Skeletal muscle satellite cell (primary cell): ENCODE results near the gene SIVA1.
"Not testable (repeated sequence)": the region's sequence is repeated elsewhere in the genome, so short reads cannot be mapped to it uniquely, and the experiment has no call there.

Source experiments
- H3K27me3 ChIP-seq: 2 replicates; pipeline ENCODE4 v1.7.0; 2013; ENCODE audit warnings: low read length; ENCODE audit not compliant: control insufficient read depth, insufficient read depth
- H3K36me3 ChIP-seq: 2 replicates; pipeline ENCODE4 v1.7.0; 2013; ENCODE audit warnings: mild to moderate bottlenecking, control low read depth, low read length; ENCODE audit not compliant: insufficient read depth
- H3K4me1 ChIP-seq: 2 replicates; pipeline ENCODE4 v1.7.0; 2013; ENCODE audit warnings: low read length; ENCODE audit not compliant: control insufficient read depth, insufficient read depth
- H3K4me2 ChIP-seq: 2 replicates; pipeline ENCODE4 v1.7.0; 2013; ENCODE audit warnings: mild to moderate bottlenecking, low read length
- H3K4me3 ChIP-seq: 2 replicates; pipeline ENCODE4 v1.7.0; 2013; ENCODE audit warnings: low read length
- H3K9ac ChIP-seq: 2 replicates; pipeline ENCODE4 v1.7.0; 2013; ENCODE audit warnings: mild to moderate bottlenecking, low read depth, low read length, moderate library complexity
- H3K9me3 ChIP-seq: replicated peaks from 2 replicates; pipeline ENCODE4 v1.7.0; 2013; ENCODE audit warnings: mild to moderate bottlenecking, control low read depth, low read length

The SIVA1 gene

GRCh38 chr14:104722938-104723650, 29.9 kb upstream of the SIVA1 start:
- H3K4me1 ChIP-seq: peaks cover 31% of the 10 kb centered on the region
- no peak overlapping the region for H3K9ac ChIP-seq
- H3K36me3 ChIP-seq: peaks cover 21% of the 10 kb centered on the region
- H3K9me3 ChIP-seq: no peaks in the 10 kb centered on the region
- peak overlapping the region; percentile 66 for H3K4me3 ChIP-seq
- no peaks in the 10 kb centered on the region for H3K27me3 ChIP-seq
- peak overlapping the region; percentile 98 for H3K4me2 ChIP-seq

- peaks cover 19% of the 10 kb centered on the region for H3K36me3 ChIP-seq
- H3K4me2 ChIP-seq: peak within 1 kb of the TSS; percentile 98
- peaks cover 31% of the 10 kb centered on the region for H3K4me1 ChIP-seq
- H3K9me3 ChIP-seq: no peaks in the 10 kb centered on the region
- H3K9ac ChIP-seq: peak within 1 kb of the TSS; percentile 44
- H3K4me3 ChIP-seq: peak within 1 kb of the TSS; percentile 66
- H3K27me3 ChIP-seq: no peaks in the 10 kb centered on the region
Measured at GRCh38 chr14:104723651-104724406, 29.1 kb upstream of the SIVA1 start, which contains the start of gene ADSS1. TSS of gene ADSS1 (plus strand) at chr14:104724229. CDS start at chr14:104724271, 42 bp downstream.

DNA sequence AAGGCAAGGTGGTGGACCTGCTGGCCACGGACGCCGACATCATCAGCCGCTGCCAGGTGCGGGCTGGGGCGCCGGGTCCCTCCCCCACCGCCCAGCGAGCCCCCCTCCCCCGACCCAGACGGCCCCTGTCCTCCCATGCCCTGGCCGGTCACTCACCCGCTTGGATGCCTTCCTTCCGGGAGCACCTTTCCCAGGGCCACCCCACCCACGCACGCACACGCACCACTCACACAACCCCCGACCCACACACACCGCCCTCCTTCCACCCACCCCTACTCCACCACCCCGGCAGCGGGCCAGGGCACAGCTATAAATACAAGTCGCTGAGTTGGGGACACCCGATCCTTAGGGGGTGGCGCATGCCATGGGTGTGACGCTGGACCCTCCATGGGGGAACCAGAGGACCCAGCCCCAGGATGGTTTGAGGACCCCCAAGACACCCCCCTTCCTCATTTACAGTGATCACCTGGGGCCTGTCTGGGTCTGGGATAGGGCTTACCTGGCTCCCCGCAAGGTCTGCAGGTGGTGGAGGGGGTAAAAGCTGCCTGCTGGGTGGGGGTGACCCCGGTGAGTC, 28.5 kb upstream of the SIVA1 start:
- H3K4me2 ChIP-seq: peak overlapping the region; percentile 98
- H3K36me3 ChIP-seq: peaks cover 17% of the 10 kb centered on the region
- H3K4me1 ChIP-seq: peaks cover 31% of the 10 kb centered on the region
- no peaks in the 10 kb centered on the region for H3K27me3 ChIP-seq
- H3K4me3 ChIP-seq: peak overlapping the region; percentile 66
- peak overlapping the region; percentile 44 for H3K9ac ChIP-seq
- no peaks in the 10 kb centered on the region for H3K9me3 ChIP-seq

- Histone ChIP-seq H3K4me1 (peaks cover 31% of the 10 kb centered on the region), H3K4me2 (peak overlapping the region; percentile 98), H3K27me3 (no peaks in the 10 kb centered on the region), H3K36me3 (peaks cover 10% of the 10 kb centered on the region), H3K4me3 (peak overlapping the region; percentile 66), H3K9me3 (no peaks in the 10 kb centered on the region), H3K9ac (peak overlapping the region; percentile 26)
Measured at GRCh38 chr14:104724981-104725771, 27.8 kb upstream of the SIVA1 start.

DNA sequence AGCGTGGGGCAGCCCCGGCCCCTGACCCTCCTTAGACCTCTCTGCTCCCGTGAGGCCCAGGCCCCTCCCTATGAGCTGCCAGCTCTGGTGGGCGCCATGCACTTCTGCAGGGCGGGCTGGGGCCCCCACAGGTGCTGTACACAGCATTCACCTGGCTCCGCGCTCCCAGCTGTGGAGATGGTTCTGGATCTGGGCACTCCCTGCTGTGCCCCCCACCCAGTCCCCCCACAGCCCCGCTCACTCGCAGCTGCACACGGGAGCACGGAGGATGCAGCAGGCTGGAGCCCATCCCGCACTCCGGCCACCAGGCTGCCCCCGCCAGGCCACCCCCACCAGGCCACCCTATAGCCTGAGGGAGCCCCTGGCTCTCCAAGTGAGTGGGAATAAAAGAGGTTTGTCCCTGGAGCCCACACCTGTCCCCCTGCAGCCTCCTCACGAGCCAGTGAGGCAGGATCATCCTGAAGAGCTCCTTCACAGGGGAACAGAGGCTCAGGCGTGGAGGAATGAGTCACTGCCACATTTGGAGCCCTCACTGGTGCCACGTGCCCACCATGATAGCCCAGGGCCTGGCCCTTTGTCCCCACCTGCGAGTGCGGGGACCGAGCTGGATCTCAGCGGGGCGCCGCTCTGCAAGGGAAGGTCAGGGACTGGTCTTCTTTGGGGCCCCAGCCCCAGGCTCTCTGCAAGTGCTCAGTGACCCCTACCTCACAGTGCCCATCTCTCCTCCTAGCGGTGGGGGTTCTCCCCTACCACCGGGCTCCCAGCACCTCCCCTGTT, 27.0 kb upstream of the SIVA1 start:
- H3K4me1 ChIP-seq: peaks cover 31% of the 10 kb centered on the region
- no peaks in the 10 kb centered on the region for H3K9me3 ChIP-seq
- no peak overlapping the region for H3K4me2 ChIP-seq
- no peak overlapping the region for H3K4me3 ChIP-seq
- H3K9ac ChIP-seq: no peak overlapping the region
- H3K27me3 ChIP-seq: no peaks in the 10 kb centered on the region
- H3K36me3 ChIP-seq: peaks cover 8% of the 10 kb centered on the region

DNA sequence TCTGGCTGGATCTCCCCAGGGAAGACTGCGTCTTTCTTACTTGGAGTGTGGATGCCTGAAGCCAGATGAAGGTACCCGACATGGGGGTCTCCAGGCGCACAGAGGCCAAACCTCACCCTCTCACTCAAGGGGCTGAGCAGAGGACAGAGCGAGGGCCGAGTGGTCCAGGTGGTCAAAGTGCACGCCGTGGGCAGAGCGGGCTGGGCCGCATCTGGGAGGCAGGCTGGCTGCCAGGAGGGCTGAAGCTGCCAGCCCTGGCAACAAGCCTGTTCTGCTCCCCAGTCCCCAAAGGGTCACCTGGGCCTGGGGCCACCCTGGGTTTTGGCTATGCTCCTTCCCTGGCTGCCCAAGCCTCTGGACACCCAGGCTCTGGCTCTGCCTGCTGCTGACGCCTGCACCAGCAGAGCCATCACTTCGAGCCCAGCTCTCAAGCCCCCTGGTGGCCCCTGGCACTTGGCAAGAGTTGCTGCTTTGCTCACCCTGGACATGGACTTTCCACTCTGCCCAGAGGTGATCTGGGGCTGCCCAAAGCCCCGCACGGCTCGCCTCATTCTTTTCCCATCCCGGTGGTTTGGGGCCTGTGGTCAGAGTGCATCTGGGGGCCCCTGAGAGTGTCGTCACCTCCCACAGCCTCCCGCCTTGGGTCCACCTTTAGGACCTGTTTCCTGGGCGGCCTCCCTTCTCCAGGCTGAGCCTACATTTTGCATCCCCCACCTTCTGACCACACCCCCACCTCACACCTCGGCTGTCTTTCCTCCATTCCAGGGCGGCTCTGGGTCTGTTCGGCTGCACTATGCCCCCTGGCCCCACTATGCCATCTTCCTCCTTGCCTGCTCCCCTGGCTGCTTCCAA, 26.1 kb upstream of the SIVA1 start:
- no peak overlapping the region for H3K9ac ChIP-seq
- H3K27me3 ChIP-seq: no peaks in the 10 kb centered on the region
- H3K4me1 ChIP-seq: peaks cover 26% of the 10 kb centered on the region
- H3K36me3 ChIP-seq: peaks cover 2% of the 10 kb centered on the region
- H3K4me3 ChIP-seq: no peak overlapping the region
- no peak overlapping the region for H3K4me2 ChIP-seq
- no peaks in the 10 kb centered on the region for H3K9me3 ChIP-seq

GRCh38 chr14:104728631-104729030, 24.3 kb upstream of the SIVA1 start:
- H3K9ac ChIP-seq: no peak overlapping the region

GRCh38 chr14:104729176-104729834, 23.6 kb upstream of the SIVA1 start:
- H3K4me2 ChIP-seq, H3K27me3 ChIP-seq, H3K4me3 ChIP-seq, H3K36me3 ChIP-seq, H3K9ac ChIP-seq, H3K9me3 ChIP-seq: not testable (repeated sequence)
- peaks cover 18% of the 10 kb centered on the region for H3K4me1 ChIP-seq

More at GRCh38 chr14:104728631-104729030, 24.3 kb upstream of the SIVA1 start:
- Histone ChIP-seq H3K9me3 (no peaks in the 10 kb centered on the region), H3K4me2 (no peak overlapping the region), H3K27me3 (no peaks in the 10 kb centered on the region), H3K36me3 (no peaks in the 10 kb centered on the region), H3K4me3 (no peak overlapping the region), H3K4me1 (peaks cover 23% of the 10 kb centered on the region)

- Histone ChIP-seq H3K27me3 (no peaks in the 10 kb centered on the region), H3K9me3 (no peaks in the 10 kb centered on the region), H3K4me1 (peaks cover 13% of the 10 kb centered on the region), H3K9ac (no peak overlapping the region), H3K4me2 (no peak overlapping the region), H3K4me3 (no peak overlapping the region), H3K36me3 (no peaks in the 10 kb centered on the region)
Measured at GRCh38 chr14:104729835-104730181, 23.1 kb upstream of the SIVA1 start.

GRCh38 chr14:104730487-104730886, 22.5 kb upstream of the SIVA1 start:
- no peak overlapping the region for H3K9ac ChIP-seq
- no peaks in the 10 kb centered on the region for H3K36me3 ChIP-seq
- H3K9me3 ChIP-seq: no peaks in the 10 kb centered on the region
- H3K4me1 ChIP-seq: peaks cover 12% of the 10 kb centered on the region
- H3K4me2 ChIP-seq: no peak overlapping the region
- H3K27me3 ChIP-seq: no peaks in the 10 kb centered on the region
- no peak overlapping the region for H3K4me3 ChIP-seq
